OCI-LY1 (cell line): ENCODE data around the gene EML1.

Experiments
- CTCF ChIP-seq: fragments of 200-600 bp; sonication (generic), shearing (Covaris generic); IDR thresholded peaks from 2 replicates; pipeline ENCODE4 v1.5.1; 2017; ENCODE audit warnings: mild to moderate bottlenecking, antibody characterized with exemption, low read length, moderate library complexity, mixed read lengths
- EZH2 ChIP-seq: fragments of 200-600 bp; sonication (generic), shearing (Covaris generic); IDR thresholded peaks from 2 replicates; pipeline ENCODE4 v1.8.0; 2017; ENCODE audit warnings: borderline replicate concordance, mixed run types, mild to moderate bottlenecking, antibody characterized with exemption, low read length, moderate library complexity, mixed read lengths

GRCh38 chr14:99794151-99794780, 1.1 kb downstream of the EML1 start:
- TF ChIP-seq CTCF (no peak), EZH2 (no peak)
